GM18507 (cell line): ENCODE measurements around the gene ZNF582.
A peak's percentile ranks its signal among the peaks of the same experiment; 100 is the strongest.

ENCODE experiments used
- DNase-seq: peaks from one replicate; pipeline ENCODE4 v3.0.0; 2011; ENCODE audit warnings: low read depth; ENCODE audit not compliant: insufficient read length; ENCODE audit errors: extremely low spot score
- FAIRE-seq: peaks from 2 replicates; lab custom pipeline; 2011; peaks lifted over from hg19 to GRCh38; lab: Jason Lieb, UNC

ZNF582 gene

GRCh38 chr19:56393119-56394012 is at the start of gene ZNF582:
Gene ZNF582, minus strand, starts transcription at chr19:56393534. Its CDS starts 1,782 bp downstream, at chr19:56391752.
- peak; percentile 56 for DNase-seq

GRCh38 chr19:56441206-56441792 is 48.0 kb upstream of the ZNF582 start:
- FAIRE-seq (no peak), DNase-seq (no peak)

More at GRCh38 chr19:56393119-56394012, at the start of gene ZNF582:
- FAIRE-seq, result peak; percentile 70

GRCh38 chr19:56423985-56424353 is 30.6 kb upstream of the ZNF582 start:
- DNase-seq (no peak), FAIRE-seq (no peak)

GRCh38 chr19:56423276-56423984 is 30.1 kb upstream of the ZNF582 start:
- DNase-seq (no peak), FAIRE-seq (no peak)

- DNase-seq (no peak), FAIRE-seq (no peak)
Observed at GRCh38 chr19:56405062-56405461, 11.7 kb upstream of the ZNF582 start.

- DNase-seq (no peak), FAIRE-seq (no peak)
Observed at GRCh38 chr19:56404705-56405056, 11.3 kb upstream of the ZNF582 start.

GRCh38 chr19:56403764-56404704 is 10.7 kb upstream of the ZNF582 start, which contains the start of gene ZNF583:
Gene ZNF583, plus strand, starts transcription at chr19:56404332. Its CDS starts 2,783 bp downstream, at chr19:56407115.
- DNase-seq (peak; percentile 80), FAIRE-seq (peak; percentile 82)

GRCh38 chr19:56403261-56403660 is 9.9 kb upstream of the ZNF582 start:
- DNase-seq (no peak), FAIRE-seq (no peak)

- DNase-seq, result no peak
- no peak for FAIRE-seq
Observed at GRCh38 chr19:56400485-56400884, 7.2 kb upstream of the ZNF582 start.

GRCh38 chr19:56398809-56399208 is 5.5 kb upstream of the ZNF582 start:
- no peak for FAIRE-seq

GRCh38 chr19:56383826-56384605 is 9.3 kb downstream of the ZNF582 start:
- FAIRE-seq (no peak), DNase-seq (no peak)

More at GRCh38 chr19:56398809-56399208, 5.5 kb upstream of the ZNF582 start:
- DNase-seq, result no peak

GRCh38 chr19:56377105-56377924 is 16.0 kb downstream of the ZNF582 start:
- DNase-seq (no peak), FAIRE-seq (no peak)

- DNase-seq (no peak), FAIRE-seq (no peak)
Observed at GRCh38 chr19:56372281-56372680, 21.1 kb downstream of the ZNF582 start.

- no peak for FAIRE-seq
- no peak for DNase-seq
Observed at GRCh38 chr19:56369886-56370676, 23.3 kb downstream of the ZNF582 start.

- DNase-seq (no peak), FAIRE-seq (no peak)
Observed at GRCh38 chr19:56367829-56368711, 25.3 kb downstream of the ZNF582 start.

- FAIRE-seq (no peak), DNase-seq (no peak)
Observed at GRCh38 chr19:56360841-56361240, 32.5 kb downstream of the ZNF582 start.
